H1 (cell line): ENCODE results near the gene ARHGEF7. TPM values are rescaled to one million over a fixed set of nuclear protein-coding genes. Genes with fewer than 3 reads are reported as not detected.

Experiments
- CTCF ChIA-PET: fragments of 300-600 bp; sonication (Branson Sonifier 250); formaldehyde crosslinking; loops from one replicate; lab custom pipeline; 2021; ENCODE audit not compliant: partially characterized antibody; lab: Charles Lee
- POLR2A ChIA-PET: fragments of 300-600 bp; sonication (Branson Sonifier 250); formaldehyde crosslinking; loops from one replicate; lab custom pipeline; 2021; ENCODE audit warnings: inconsistent platforms; ENCODE audit not compliant: partially characterized antibody; lab: Charles Lee
- DNase-seq, 2 experiments: peaks; one replicate each; pipeline versions ENCODE4 v3.0.0 to v3.0.0-alpha.2; 2010 to 2022; ENCODE audit warnings: low spot score in 2 of 2, low read depth in 1 of 2, mixed read lengths in 1 of 2
- FAIRE-seq: peaks from 2 replicates; lab custom pipeline; 2011; peaks lifted over from hg19 to GRCh38; lab: Jason Lieb, UNC
- H2AFZ ChIP-seq: 2 replicates; pipeline ENCODE4 v1.8.1; 2012; ENCODE audit warnings: low read length, inconsistent platforms
- H2AK5ac ChIP-seq: 2 replicates; pipeline ENCODE4 v1.6.1; 2013; ENCODE audit warnings: low read depth, low read length
- H2BK120ac ChIP-seq: replicated peaks from 2 replicates; pipeline ENCODE3; 2013; ENCODE audit warnings: low read depth, low read length, inconsistent platforms
- H2BK12ac ChIP-seq: 2 replicates; pipeline ENCODE4 v1.6.1; 2013; ENCODE audit warnings: low read depth, low read length
- H2BK15ac ChIP-seq: 2 replicates; pipeline ENCODE4 v1.6.1; 2013; ENCODE audit warnings: low read length
- H2BK20ac ChIP-seq: 2 replicates; pipeline ENCODE4 v1.6.1; 2013; ENCODE audit warnings: low read length
- H2BK5ac ChIP-seq: 2 replicates; pipeline ENCODE4 v1.6.1; 2013; ENCODE audit warnings: low read depth, low read length
- H3K14ac ChIP-seq: 2 replicates; pipeline ENCODE4 v1.6.1; 2013; ENCODE audit warnings: inconsistent platforms; ENCODE audit not compliant: insufficient read length
- H3K18ac ChIP-seq: 2 replicates; pipeline ENCODE4 v1.6.1; 2013; ENCODE audit warnings: low read length; ENCODE audit errors: extremely low read depth
- H3K23ac ChIP-seq: 2 replicates; pipeline ENCODE4 v1.6.1; 2013; ENCODE audit warnings: inconsistent platforms; ENCODE audit not compliant: insufficient read length
- H3K23me2 ChIP-seq: 2 replicates; pipeline ENCODE4 v1.6.1; 2013; ENCODE audit warnings: low read depth, low read length
- H3K27ac ChIP-seq: 2 replicates; pipeline ENCODE4 v1.6.1; 2011; ENCODE audit warnings: low read depth, low read length, inconsistent platforms
- H3K27me3 ChIP-seq, 4 experiments: replicated peaks in 1 of 4; 1 replicate in 1 of 4; 2 replicates in 3 of 4; pipeline versions ENCODE4 v1.6.1 to v1.8.1; 2011 to 2013; ENCODE audit warnings: low read length in 3 of 4, mild to moderate bottlenecking in 3 of 4, inconsistent platforms in 2 of 4, mixed read lengths in 2 of 4, moderate library complexity in 1 of 4; ENCODE audit not compliant: control insufficient read depth in 3 of 4, insufficient read depth in 3 of 4; ENCODE audit errors: extremely low read depth in 1 of 4
- H3K36me3 ChIP-seq, 4 experiments: 2 replicates each; pipeline versions ENCODE4 v1.6.1 to v1.8.1; 2011 to 2013; ENCODE audit warnings: mild to moderate bottlenecking in 4 of 4, low read length in 3 of 4, moderate library complexity in 2 of 4, control low read depth in 1 of 4, inconsistent platforms in 1 of 4; ENCODE audit not compliant: insufficient read depth in 4 of 4, control insufficient read depth in 2 of 4
- H3K4ac ChIP-seq: replicated peaks from 2 replicates; pipeline ENCODE3; 2013; ENCODE audit warnings: low read length, low read depth, mixed read lengths, inconsistent platforms; ENCODE audit not compliant: insufficient read length
- H3K4me1 ChIP-seq, 4 experiments: replicated peaks in 1 of 4; 1 replicate in 1 of 4; 2 replicates in 3 of 4; pipeline versions ENCODE4 v1.6.1 to v1.8.1; 2011 to 2013; ENCODE audit warnings: low read length in 3 of 4, inconsistent platforms in 2 of 4, mixed read lengths in 1 of 4; ENCODE audit not compliant: insufficient read depth in 4 of 4, control insufficient read depth in 3 of 4
- H3K4me2 ChIP-seq, 2 experiments: 2 replicates each; pipeline versions ENCODE4 v1.6.1 to v1.8.1; 2011 to 2013; ENCODE audit warnings: low read depth in 2 of 2, low read length in 2 of 2, control low read depth in 1 of 2, inconsistent platforms in 1 of 2, mild to moderate bottlenecking in 1 of 2; ENCODE audit not compliant: insufficient read depth in 1 of 2
- H3K4me3 ChIP-seq, 4 experiments: fragments of 200-600, 300-600 bp in 1 of 4; sonication (generic), shearing (Covaris generic), sonication (Bioruptor Twin) in 1 of 4; 2 replicates each; pipeline versions ENCODE4 v1.5.1 to v1.8.1; 2011 to 2016; ENCODE audit warnings: low read length in 4 of 4, low read depth in 3 of 4, control low read depth in 2 of 4, inconsistent platforms in 2 of 4, mild to moderate bottlenecking in 2 of 4, mixed read lengths in 1 of 4, moderate library complexity in 1 of 4; ENCODE audit not compliant: insufficient read depth in 2 of 4; ENCODE audit errors: extremely low read depth in 1 of 4
- H3K56ac ChIP-seq: replicated peaks from 2 replicates; pipeline ENCODE3; 2013; ENCODE audit warnings: low read depth, mild to moderate bottlenecking, mixed read lengths, low read length, inconsistent platforms; ENCODE audit not compliant: insufficient read length
- H3K79me1 ChIP-seq: 2 replicates; pipeline ENCODE4 v1.6.1; 2013; ENCODE audit warnings: low read depth, low read length, control low read depth
- H3K79me2 ChIP-seq, 2 experiments: 2 replicates each; pipeline versions ENCODE4 v1.6.1 to v1.8.1; 2012 to 2013; ENCODE audit warnings: low read length in 2 of 2, mild to moderate bottlenecking in 2 of 2, inconsistent platforms in 1 of 2; ENCODE audit not compliant: insufficient read depth in 2 of 2, control insufficient read depth in 1 of 2
- H3K9ac ChIP-seq, 4 experiments: replicated peaks in 1 of 4; 1 replicate in 1 of 4; 2 replicates in 3 of 4; pipeline versions ENCODE4 v1.6.1 to v1.8.1; 2011 to 2013; ENCODE audit warnings: low read depth in 3 of 4, low read length in 3 of 4, control low read depth in 2 of 4, mild to moderate bottlenecking in 2 of 4, moderate library complexity in 2 of 4, inconsistent platforms in 1 of 4; ENCODE audit errors: extremely low read depth in 1 of 4
- H3K9me3 ChIP-seq, 2 experiments: 2 replicates each; pipeline versions ENCODE4 v1.6.1 to v1.8.1; 2012 to 2013; ENCODE audit warnings: mild to moderate bottlenecking in 2 of 2, moderate library complexity in 2 of 2, control low read depth in 1 of 2, inconsistent platforms in 1 of 2, low read depth in 1 of 2, low read length in 1 of 2, mixed read lengths in 1 of 2; ENCODE audit not compliant: insufficient read depth in 2 of 2
- H4K20me1 ChIP-seq, 2 experiments: replicated peaks in 1 of 2; 2 replicates each; pipeline versions ENCODE3 to v1.8.1; 2011 to 2013; ENCODE audit warnings: inconsistent platforms in 2 of 2, low read length in 2 of 2, mild to moderate bottlenecking in 1 of 2; ENCODE audit not compliant: insufficient read depth in 2 of 2, control insufficient read depth in 1 of 2
- H4K5ac ChIP-seq: 2 replicates; pipeline ENCODE4 v1.6.1; 2013; ENCODE audit warnings: low read length, low read depth, mixed read lengths, inconsistent platforms; ENCODE audit not compliant: insufficient read length
- H4K8ac ChIP-seq: 2 replicates; pipeline ENCODE4 v1.8.0; 2013; ENCODE audit warnings: mild to moderate bottlenecking, moderate library complexity, low read length, inconsistent platforms; ENCODE audit not compliant: insufficient read depth; ENCODE audit errors: extremely low read depth
- H4K91ac ChIP-seq: replicated peaks from 2 replicates; pipeline ENCODE3; 2013; ENCODE audit warnings: low read length, mixed read lengths, inconsistent platforms; ENCODE audit not compliant: insufficient read length
- CREB1 ChIP-seq: IDR thresholded peaks from 2 replicates; pipeline ENCODE4 v1.6.1; 2012; ENCODE audit warnings: inconsistent platforms
- NRF1 ChIP-seq: IDR thresholded peaks from 2 replicates; pipeline ENCODE4 v1.6.1; 2011; ENCODE audit warnings: mild to moderate bottlenecking, low read depth, low read length, improper control_type of control experiment
- RFX5 ChIP-seq: IDR thresholded peaks from 2 replicates; pipeline ENCODE4 v1.6.1; 2011; ENCODE audit warnings: low read depth, low read length, improper control_type of control experiment, borderline replicate concordance
- whole genome bisulfite sequencing, 2 experiments: shearing (Covaris generic) in 1 of 2; methylation state at CpG; one replicate each; pipeline versions ENCODE4 v1.1.6 to v1.1.7; 2013 to 2015; ENCODE audit warnings: low lambda C conversion rate in 2 of 2, mixed read lengths in 2 of 2, inconsistent platforms in 1 of 2, low coverage in 1 of 2, missing lambda C conversion rate in 1 of 2; ENCODE audit not compliant: insufficient replicate concordance in 2 of 2, insufficient coverage in 1 of 2, insufficient read length in 1 of 2; ENCODE audit errors: extremely low coverage in 1 of 2, missing lambda C conversion rate in 1 of 2; 5-methylcytosine and 5-hydroxymethylcytosine counted together
- polyA plus RNA-seq, 7 experiments: library from polyadenylated mRNA; depleted of rRNA in 3 of 7; stranded (reverse) in 5 of 7; unstranded in 2 of 7; fragments of >200 nt in 5 of 7; fragments of 200-250 nt in 2 of 7; gene quantifications; 1 replicate in 5 of 7; 2 replicates in 1 of 7; 4 replicates in 1 of 7; pipeline versions ENCODE4 v1.2.1 to v1.2.3, GENCODE V29; 2011 to 2013; ENCODE audit warnings: missing spikeins in 2 of 7, mixed read lengths in 2 of 7
- total RNA-seq: library from RNA; stranded (reverse); fragmentation: NEBNext Ultra II Directional; extraction: Animal tissue kit (Norgen Biotek cat#: 25700); gene quantifications from 2 replicates; pipeline ENCODE4 v1.2.1, GENCODE V29; 2021

The ARHGEF7 gene
- total and polyA plus RNA-seq, 2 of the 8 experiments (the other 6 are each of a cell fraction or from before 2014, with no cell fraction given) = 26.2 to 56.5 TPM

DNA sequence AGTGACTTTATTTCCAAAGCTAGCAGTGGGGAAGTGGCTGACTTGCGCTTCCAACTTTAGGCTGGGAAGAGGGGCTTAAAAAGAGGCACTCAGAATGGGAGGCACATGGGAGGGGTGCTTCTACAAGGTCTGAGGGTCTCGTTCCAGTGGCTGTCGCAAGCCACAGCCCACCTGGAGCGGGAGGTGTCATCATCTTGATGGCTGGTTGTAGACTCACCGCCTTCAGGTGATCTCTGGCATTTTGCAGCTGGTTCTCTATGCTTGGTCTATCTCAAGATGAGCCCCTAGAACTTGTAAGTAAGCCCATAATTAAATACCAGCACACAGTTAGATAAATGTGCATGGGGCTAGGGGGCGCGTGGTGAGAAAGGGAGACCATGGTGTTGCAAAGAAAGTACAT, 214.5 kb downstream of the ARHGEF7 start:
- no peak overlapping the region for H2BK12ac ChIP-seq
- no peak for TF ChIP-seq CREB1
- no peak for TF ChIP-seq RFX5
- TF ChIP-seq NRF1 = no peak
- no peak overlapping the region for H4K5ac ChIP-seq
- WGBS, 2 experiments = 86% methylated on average over 7 of the region's 7 CpGs; no CpG with 5 or more reads in 1 of the 2 experiments
- FAIRE-seq = no peak
- H3K9me3 ChIP-seq = no peaks in the 10 kb centered on the region; a peak in 1 of 4 replicates
- H2AFZ ChIP-seq = no peak overlapping the region
- H3K23me2 ChIP-seq = no peaks in the 10 kb centered on the region
- no peak overlapping the region for H3K4me2 ChIP-seq
- H3K79me1 ChIP-seq = no peaks in the 10 kb centered on the region
- no peak overlapping the region for H3K4me3 ChIP-seq
- POLR2A ChIA-PET = no interaction called here
- no peaks in the 10 kb centered on the region for H4K20me1 ChIP-seq
- no peak overlapping the region for H3K4ac ChIP-seq
- H2BK5ac ChIP-seq = no peak overlapping the region
- CTCF ChIA-PET = interaction anchor here (1.1 to 2.2 kb wide), 4 partner anchors 11 to 74 kb away, joined by 4 to 9 read pairs (median 6); no protein-coding TSS in a partner anchor
- H3K27ac ChIP-seq = no peak overlapping the region
- no peaks in the 10 kb centered on the region; a peak in 1 of 7 replicates for H3K4me1 ChIP-seq
- no peak overlapping the region for H3K14ac ChIP-seq
- no peak overlapping the region for H3K23ac ChIP-seq
- no peaks in the 10 kb centered on the region for H3K27me3 ChIP-seq
- no peak overlapping the region for H3K18ac ChIP-seq
- H2AK5ac ChIP-seq = no peak overlapping the region
- no peaks in the 10 kb centered on the region for H3K36me3 ChIP-seq
- H2BK120ac ChIP-seq = no peak overlapping the region
- H3K56ac ChIP-seq = no peak overlapping the region
- no peak overlapping the region for H4K8ac ChIP-seq
- no peak overlapping the region for H3K9ac ChIP-seq
- H4K91ac ChIP-seq = no peak overlapping the region
- no peak for DNase-seq
- H2BK15ac ChIP-seq = no peak overlapping the region
- no peaks in the 10 kb centered on the region for H3K79me2 ChIP-seq
- H2BK20ac ChIP-seq = no peak overlapping the region
